ENCODE data around the gene KDM3B. TPM values are rescaled to one million over a fixed set of nuclear protein-coding genes. Genes with fewer than 3 reads are reported as not detected.

KDM3B gene
- total RNA-seq, 1 donor from 2014 or later: 59.3 TPM

GRCh38 chr5:138438724-138439476 is 86.4 kb downstream of the KDM3B start, which contains the start of gene REEP2:
Gene REEP2 (plus strand): TSS chr5:138439057. CDS start chr5:138439209, 152 bp downstream.
- intact Hi-C loops (cut with micrococcal nuclease): loop anchor here (1.0 kb wide), 7 partner anchors 11 to 964 kb away; partner anchors contain the start of genes BRD8, ETF1 and FAM13B
- peak; percentile 53 for DNase-seq (ENCODE audit: low spot score)
- Mint-ChIP-seq H3K27ac (peak within 1 kb of the TSS; percentile 67), H3K27me3 (ENCODE audit: insufficient read depth) (peaks cover 6% of the 10 kb centered on the region), H3K9me3 (no peaks in the 10 kb centered on the region), H3K36me3 (ENCODE audit: low read depth) (peaks cover 20% of the 10 kb centered on the region), H3K4me1 (ENCODE audit: low read depth) (peaks cover 13% of the 10 kb centered on the region), H3K4me3 (peak within 1 kb of the TSS; percentile 77)

- Mint-ChIP-seq H3K9me3 (no peaks in the 10 kb centered on the region), H3K27me3 (ENCODE audit: insufficient read depth) (peaks cover 6% of the 10 kb centered on the region), H3K4me3 (peak overlapping the region; percentile 77), H3K27ac (no peak overlapping the region), H3K36me3 (ENCODE audit: low read depth) (peaks cover 19% of the 10 kb centered on the region), H3K4me1 (ENCODE audit: low read depth) (peaks cover 13% of the 10 kb centered on the region)
- intact Hi-C loops (cut with micrococcal nuclease): loop anchor here (1.0 kb wide), 7 partner anchors 11 to 964 kb away; partner anchors contain the start of genes BRD8, ETF1 and FAM13B
- DNase-seq (ENCODE audit: low spot score): no peak
Observed at GRCh38 chr5:138439477-138440158, 87.1 kb downstream of the KDM3B start.

GRCh38 chr5:138440159-138441073 is 87.9 kb downstream of the KDM3B start:
- peaks cover 6% of the 10 kb centered on the region for H3K27me3 Mint-ChIP-seq (ENCODE audit: insufficient read depth)
- H3K36me3 Mint-ChIP-seq (ENCODE audit: low read depth): peaks cover 12% of the 10 kb centered on the region
- peak overlapping the region; percentile 61 for H3K4me3 Mint-ChIP-seq
- intact Hi-C loops (cut with micrococcal nuclease): no loop called here
- no peak overlapping the region for H3K27ac Mint-ChIP-seq
- DNase-seq (ENCODE audit: low spot score): no peak
- H3K4me1 Mint-ChIP-seq (ENCODE audit: low read depth): peaks cover 13% of the 10 kb centered on the region
- no peaks in the 10 kb centered on the region for H3K9me3 Mint-ChIP-seq

- H3K27me3 Mint-ChIP-seq (ENCODE audit: insufficient read depth): peaks cover 6% of the 10 kb centered on the region
- H3K4me1 Mint-ChIP-seq (ENCODE audit: low read depth): peaks cover 13% of the 10 kb centered on the region
- H3K27ac Mint-ChIP-seq: no peak overlapping the region
- H3K4me3 Mint-ChIP-seq: no peak overlapping the region
- DNase-seq (ENCODE audit: low spot score): no peak
- no peaks in the 10 kb centered on the region for H3K9me3 Mint-ChIP-seq
- intact Hi-C loops (cut with micrococcal nuclease): no loop called here
- peaks cover 6% of the 10 kb centered on the region for H3K36me3 Mint-ChIP-seq (ENCODE audit: low read depth)
Observed at GRCh38 chr5:138441221-138441620, 88.7 kb downstream of the KDM3B start.

- no peak for DNase-seq (ENCODE audit: low spot score)
- H3K4me1 Mint-ChIP-seq (ENCODE audit: low read depth): peaks cover 4% of the 10 kb centered on the region
- H3K9me3 Mint-ChIP-seq: no peaks in the 10 kb centered on the region
- peaks cover 5% of the 10 kb centered on the region for H3K27me3 Mint-ChIP-seq (ENCODE audit: insufficient read depth)
- no peak overlapping the region for H3K4me3 Mint-ChIP-seq
- intact Hi-C loops (cut with micrococcal nuclease): no loop called here
- no peak overlapping the region for H3K27ac Mint-ChIP-seq
- no peaks in the 10 kb centered on the region for H3K36me3 Mint-ChIP-seq (ENCODE audit: low read depth)
Observed at GRCh38 chr5:138444078-138444773, 91.7 kb downstream of the KDM3B start.

- Mint-ChIP-seq H3K36me3 (ENCODE audit: low read depth) (no peaks in the 10 kb centered on the region), H3K9me3 (no peaks in the 10 kb centered on the region), H3K4me3 (no peak overlapping the region), H3K4me1 (ENCODE audit: low read depth) (peaks cover 3% of the 10 kb centered on the region), H3K27me3 (ENCODE audit: insufficient read depth) (peaks cover 4% of the 10 kb centered on the region), H3K27ac (no peak overlapping the region)
- DNase-seq (ENCODE audit: low spot score): no peak
- intact Hi-C loops (cut with micrococcal nuclease): no loop called here
Observed at GRCh38 chr5:138444774-138445546, 92.5 kb downstream of the KDM3B start.

GRCh38 chr5:138445547-138446271 is 93.2 kb downstream of the KDM3B start:
- Mint-ChIP-seq H3K9me3 (no peaks in the 10 kb centered on the region), H3K4me3 (no peak overlapping the region), H3K36me3 (ENCODE audit: low read depth) (no peaks in the 10 kb centered on the region), H3K27ac (no peak overlapping the region), H3K4me1 (ENCODE audit: low read depth) (peaks cover 6% of the 10 kb centered on the region), H3K27me3 (ENCODE audit: insufficient read depth) (peaks cover 5% of the 10 kb centered on the region)
- no peak for DNase-seq (ENCODE audit: low spot score)
- intact Hi-C loops (cut with micrococcal nuclease): no loop called here

- Mint-ChIP-seq H3K27me3 (ENCODE audit: insufficient read depth) (peaks cover 5% of the 10 kb centered on the region), H3K4me1 (ENCODE audit: low read depth) (peaks cover 6% of the 10 kb centered on the region), H3K4me3 (no peak overlapping the region), H3K36me3 (ENCODE audit: low read depth) (no peaks in the 10 kb centered on the region), H3K27ac (no peak overlapping the region), H3K9me3 (no peaks in the 10 kb centered on the region)
- no peak for DNase-seq (ENCODE audit: low spot score)
- intact Hi-C loops (cut with micrococcal nuclease): no loop called here
Observed at GRCh38 chr5:138448070-138448469, 95.6 kb downstream of the KDM3B start.

GRCh38 chr5:138448481-138449398 is 96.3 kb downstream of the KDM3B start:
- Mint-ChIP-seq H3K27ac (no peak overlapping the region), H3K4me3 (no peak overlapping the region), H3K36me3 (ENCODE audit: low read depth) (no peaks in the 10 kb centered on the region), H3K4me1 (ENCODE audit: low read depth) (peaks cover 6% of the 10 kb centered on the region), H3K9me3 (no peaks in the 10 kb centered on the region), H3K27me3 (ENCODE audit: insufficient read depth) (peaks cover 6% of the 10 kb centered on the region)
- no peak for DNase-seq (ENCODE audit: low spot score)
- intact Hi-C loops (cut with micrococcal nuclease): no loop called here

- peak; percentile 74 for DNase-seq (ENCODE audit: low spot score)
- peak overlapping the region; percentile 7 for H3K27ac Mint-ChIP-seq
- H3K27me3 Mint-ChIP-seq (ENCODE audit: insufficient read depth): peaks cover 6% of the 10 kb centered on the region
- no peaks in the 10 kb centered on the region for H3K36me3 Mint-ChIP-seq (ENCODE audit: low read depth)
- H3K4me3 Mint-ChIP-seq: peak overlapping the region; percentile 24
- intact Hi-C loops (cut with micrococcal nuclease): loop anchor here (1.0 kb wide), 6 partner anchors 10 to 99 kb away; partner anchors contain the start of genes EGR1 and REEP2
- no peaks in the 10 kb centered on the region for H3K9me3 Mint-ChIP-seq
- H3K4me1 Mint-ChIP-seq (ENCODE audit: low read depth): peaks cover 6% of the 10 kb centered on the region
Observed at GRCh38 chr5:138449501-138450239, 97.2 kb downstream of the KDM3B start.
